GM12891 (cell line): ENCODE results near the gene MRPL20.

ENCODE experiments used
- PAX5 ChIP-seq: IDR thresholded peaks from 2 replicates; pipeline ENCODE4 v1.6.1; 2011; ENCODE audit warnings: low read length, moderate library complexity, mild to moderate bottlenecking; ENCODE audit not compliant: insufficient read depth, severe bottlenecking
- POLR2A ChIP-seq: IDR thresholded peaks from 2 replicates; pipeline ENCODE4 v1.6.1; 2011; ENCODE audit warnings: low read depth, low read length, control low read depth
- POLR2AphosphoS5 ChIP-seq: IDR thresholded peaks from 2 replicates; pipeline ENCODE4 v1.6.1; 2011; ENCODE audit warnings: low read depth, low read length, control low read depth
- SPI1 ChIP-seq: IDR thresholded peaks from 2 replicates; pipeline ENCODE4 v1.6.1; 2011; ENCODE audit warnings: low read depth, low read length, control low read depth
- TAF1 ChIP-seq: IDR thresholded peaks from 2 replicates; pipeline ENCODE4 v1.6.1; 2011; ENCODE audit warnings: low read depth, low read length, control low read depth

GRCh38 chr1:1367315-1367714 lies 39.8 kb downstream of the MRPL20 start:
- TF ChIP-seq POLR2A (no peak), POLR2AphosphoS5 (no peak), SPI1 (no peak), TAF1 (no peak), PAX5 (no peak)
